H1 (cell line): ENCODE measurements around the gene EXD3. TPM values are rescaled to one million over a fixed set of nuclear protein-coding genes. Genes with fewer than 3 reads are reported as not detected.

Source experiments
- ASH2L ChIP-seq: fragments of 200-600, 300-600 bp; sonication (generic); IDR thresholded peaks from one replicate; pipeline ENCODE4 v1.7.1; 2017; ENCODE audit warnings: low read length
- CBX5 ChIP-seq: fragments of 300-800, 300-1000 bp; sonication (generic); IDR thresholded peaks from 2 replicates; pipeline ENCODE4 v1.7.1; 2016; ENCODE audit warnings: antibody characterized with exemption, low read length, low read depth
- CHD2 ChIP-seq: IDR thresholded peaks from 2 replicates; pipeline ENCODE4 v1.6.1; 2012; ENCODE audit warnings: low read length, improper control_type of control experiment
- EGR1 ChIP-seq: IDR thresholded peaks from 2 replicates; pipeline ENCODE4 v1.6.1; 2011; ENCODE audit warnings: low read depth, low read length, borderline replicate concordance
- GTF2F1 ChIP-seq: IDR thresholded peaks from 2 replicates; pipeline ENCODE4 v1.6.1; 2012; ENCODE audit warnings: low read depth, low read length, improper control_type of control experiment, borderline replicate concordance
- HDAC2 ChIP-seq, 2 experiments: fragments of 300-600 bp in 1 of 2; sonication (generic) in 1 of 2; IDR thresholded peaks; 2 replicates each; pipeline ENCODE4 v1.6.1; 2011 to 2012; ENCODE audit warnings: low read depth in 2 of 2, low read length in 2 of 2, mild to moderate bottlenecking in 2 of 2, moderate library complexity in 2 of 2, borderline replicate concordance in 1 of 2, inconsistent platforms in 1 of 2
- SP1 ChIP-seq: IDR thresholded peaks from 2 replicates; pipeline ENCODE4 v1.6.1; 2011; ENCODE audit warnings: low read depth, low read length
- SP2 ChIP-seq: IDR thresholded peaks from 2 replicates; pipeline ENCODE4 v1.6.1; 2012; ENCODE audit warnings: mild to moderate bottlenecking, low read length, inconsistent platforms
- polyA plus RNA-seq, 7 experiments: library from polyadenylated mRNA; depleted of rRNA in 3 of 7; stranded (reverse) in 5 of 7; unstranded in 2 of 7; fragments of >200 nt in 5 of 7; fragments of 200-250 nt in 2 of 7; gene quantifications; 1 replicate in 5 of 7; 2 replicates in 1 of 7; 4 replicates in 1 of 7; pipeline versions ENCODE4 v1.2.1 to v1.2.3, GENCODE V29; 2011 to 2013; ENCODE audit warnings: missing spikeins in 2 of 7, mixed read lengths in 2 of 7
- total RNA-seq: library from RNA; stranded (reverse); fragmentation: NEBNext Ultra II Directional; extraction: Animal tissue kit (Norgen Biotek cat#: 25700); gene quantifications from 2 replicates; pipeline ENCODE4 v1.2.1, GENCODE V29; 2021
- TF ChIP-seq, protein P1 (sequence below): fragments of 300-600 bp; sonication (generic); IDR thresholded peaks from 2 replicates; pipeline ENCODE4 v1.7.1; 2012; ENCODE audit warnings: low read length, moderate library complexity, mild to moderate bottlenecking, inconsistent platforms; ENCODE audit not compliant: insufficient replicate concordance
- TF ChIP-seq, protein P2 (sequence below): IDR thresholded peaks from 2 replicates; pipeline ENCODE4 v1.6.1; 2012; ENCODE audit warnings: low read length, inconsistent platforms

The EXD3 gene
- total and polyA plus RNA-seq, 2 of the 8 experiments (the other 6 are each of a cell fraction or from before 2014, with no cell fraction given), result 7.2 to 9.4 TPM

DNA sequence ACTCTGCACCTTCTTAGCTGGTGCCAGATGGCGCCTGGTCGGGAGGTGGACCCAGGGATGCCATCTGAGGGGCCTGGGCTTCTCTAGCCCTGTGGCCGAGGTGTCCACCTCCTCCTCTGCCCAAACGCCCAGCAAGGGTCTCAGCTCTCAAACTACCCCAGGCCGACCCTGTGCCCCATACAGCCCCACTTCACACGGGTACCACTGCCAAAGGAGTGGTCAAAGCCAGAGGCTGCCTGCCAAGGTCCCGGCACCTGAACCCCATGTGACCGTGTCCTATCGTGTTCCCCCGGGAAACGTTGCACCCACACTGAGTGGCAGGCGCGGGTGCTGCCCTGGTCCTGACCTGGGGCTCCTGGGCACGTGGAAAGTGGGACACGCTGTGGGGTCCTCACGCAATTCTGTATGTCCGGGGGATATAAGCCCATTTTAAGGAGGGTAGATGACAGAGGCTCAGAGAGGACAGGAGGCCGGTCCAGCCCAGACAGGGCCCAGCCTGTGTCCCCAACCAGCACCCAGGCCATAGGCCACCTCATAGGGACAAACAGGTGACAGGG, 16.3 kb upstream of the EXD3 start (continued):
- TF ChIP-seq, protein P1, sequence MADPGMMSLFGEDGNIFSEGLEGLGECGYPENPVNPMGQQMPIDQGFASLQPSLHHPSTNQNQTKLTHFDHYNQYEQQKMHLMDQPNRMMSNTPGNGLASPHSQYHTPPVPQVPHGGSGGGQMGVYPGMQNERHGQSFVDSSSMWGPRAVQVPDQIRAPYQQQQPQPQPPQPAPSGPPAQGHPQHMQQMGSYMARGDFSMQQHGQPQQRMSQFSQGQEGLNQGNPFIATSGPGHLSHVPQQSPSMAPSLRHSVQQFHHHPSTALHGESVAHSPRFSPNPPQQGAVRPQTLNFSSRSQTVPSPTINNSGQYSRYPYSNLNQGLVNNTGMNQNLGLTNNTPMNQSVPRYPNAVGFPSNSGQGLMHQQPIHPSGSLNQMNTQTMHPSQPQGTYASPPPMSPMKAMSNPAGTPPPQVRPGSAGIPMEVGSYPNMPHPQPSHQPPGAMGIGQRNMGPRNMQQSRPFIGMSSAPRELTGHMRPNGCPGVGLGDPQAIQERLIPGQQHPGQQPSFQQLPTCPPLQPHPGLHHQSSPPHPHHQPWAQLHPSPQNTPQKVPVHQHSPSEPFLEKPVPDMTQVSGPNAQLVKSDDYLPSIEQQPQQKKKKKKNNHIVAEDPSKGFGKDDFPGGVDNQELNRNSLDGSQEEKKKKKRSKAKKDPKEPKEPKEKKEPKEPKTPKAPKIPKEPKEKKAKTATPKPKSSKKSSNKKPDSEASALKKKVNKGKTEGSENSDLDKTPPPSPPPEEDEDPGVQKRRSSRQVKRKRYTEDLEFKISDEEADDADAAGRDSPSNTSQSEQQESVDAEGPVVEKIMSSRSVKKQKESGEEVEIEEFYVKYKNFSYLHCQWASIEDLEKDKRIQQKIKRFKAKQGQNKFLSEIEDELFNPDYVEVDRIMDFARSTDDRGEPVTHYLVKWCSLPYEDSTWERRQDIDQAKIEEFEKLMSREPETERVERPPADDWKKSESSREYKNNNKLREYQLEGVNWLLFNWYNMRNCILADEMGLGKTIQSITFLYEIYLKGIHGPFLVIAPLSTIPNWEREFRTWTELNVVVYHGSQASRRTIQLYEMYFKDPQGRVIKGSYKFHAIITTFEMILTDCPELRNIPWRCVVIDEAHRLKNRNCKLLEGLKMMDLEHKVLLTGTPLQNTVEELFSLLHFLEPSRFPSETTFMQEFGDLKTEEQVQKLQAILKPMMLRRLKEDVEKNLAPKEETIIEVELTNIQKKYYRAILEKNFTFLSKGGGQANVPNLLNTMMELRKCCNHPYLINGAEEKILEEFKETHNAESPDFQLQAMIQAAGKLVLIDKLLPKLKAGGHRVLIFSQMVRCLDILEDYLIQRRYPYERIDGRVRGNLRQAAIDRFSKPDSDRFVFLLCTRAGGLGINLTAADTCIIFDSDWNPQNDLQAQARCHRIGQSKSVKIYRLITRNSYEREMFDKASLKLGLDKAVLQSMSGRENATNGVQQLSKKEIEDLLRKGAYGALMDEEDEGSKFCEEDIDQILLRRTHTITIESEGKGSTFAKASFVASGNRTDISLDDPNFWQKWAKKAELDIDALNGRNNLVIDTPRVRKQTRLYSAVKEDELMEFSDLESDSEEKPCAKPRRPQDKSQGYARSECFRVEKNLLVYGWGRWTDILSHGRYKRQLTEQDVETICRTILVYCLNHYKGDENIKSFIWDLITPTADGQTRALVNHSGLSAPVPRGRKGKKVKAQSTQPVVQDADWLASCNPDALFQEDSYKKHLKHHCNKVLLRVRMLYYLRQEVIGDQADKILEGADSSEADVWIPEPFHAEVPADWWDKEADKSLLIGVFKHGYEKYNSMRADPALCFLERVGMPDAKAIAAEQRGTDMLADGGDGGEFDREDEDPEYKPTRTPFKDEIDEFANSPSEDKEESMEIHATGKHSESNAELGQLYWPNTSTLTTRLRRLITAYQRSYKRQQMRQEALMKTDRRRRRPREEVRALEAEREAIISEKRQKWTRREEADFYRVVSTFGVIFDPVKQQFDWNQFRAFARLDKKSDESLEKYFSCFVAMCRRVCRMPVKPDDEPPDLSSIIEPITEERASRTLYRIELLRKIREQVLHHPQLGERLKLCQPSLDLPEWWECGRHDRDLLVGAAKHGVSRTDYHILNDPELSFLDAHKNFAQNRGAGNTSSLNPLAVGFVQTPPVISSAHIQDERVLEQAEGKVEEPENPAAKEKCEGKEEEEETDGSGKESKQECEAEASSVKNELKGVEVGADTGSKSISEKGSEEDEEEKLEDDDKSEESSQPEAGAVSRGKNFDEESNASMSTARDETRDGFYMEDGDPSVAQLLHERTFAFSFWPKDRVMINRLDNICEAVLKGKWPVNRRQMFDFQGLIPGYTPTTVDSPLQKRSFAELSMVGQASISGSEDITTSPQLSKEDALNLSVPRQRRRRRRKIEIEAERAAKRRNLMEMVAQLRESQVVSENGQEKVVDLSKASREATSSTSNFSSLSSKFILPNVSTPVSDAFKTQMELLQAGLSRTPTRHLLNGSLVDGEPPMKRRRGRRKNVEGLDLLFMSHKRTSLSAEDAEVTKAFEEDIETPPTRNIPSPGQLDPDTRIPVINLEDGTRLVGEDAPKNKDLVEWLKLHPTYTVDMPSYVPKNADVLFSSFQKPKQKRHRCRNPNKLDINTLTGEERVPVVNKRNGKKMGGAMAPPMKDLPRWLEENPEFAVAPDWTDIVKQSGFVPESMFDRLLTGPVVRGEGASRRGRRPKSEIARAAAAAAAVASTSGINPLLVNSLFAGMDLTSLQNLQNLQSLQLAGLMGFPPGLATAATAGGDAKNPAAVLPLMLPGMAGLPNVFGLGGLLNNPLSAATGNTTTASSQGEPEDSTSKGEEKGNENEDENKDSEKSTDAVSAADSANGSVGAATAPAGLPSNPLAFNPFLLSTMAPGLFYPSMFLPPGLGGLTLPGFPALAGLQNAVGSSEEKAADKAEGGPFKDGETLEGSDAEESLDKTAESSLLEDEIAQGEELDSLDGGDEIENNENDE, result no peak
- TF ChIP-seq SP2 (no peak), GTF2F1 (no peak), SP1 (no peak), HDAC2 (IDR thresholded peaks at IDR 0.05; ENCODE audit: borderline replicate concordance in 1 of 2, low read depth in 2 of 2, low read length in 2 of 2) (no peak), EGR1 (no peak), CBX5 (no peak), CHD2 (no peak), ASH2L (no peak)
- TF ChIP-seq, protein P2, sequence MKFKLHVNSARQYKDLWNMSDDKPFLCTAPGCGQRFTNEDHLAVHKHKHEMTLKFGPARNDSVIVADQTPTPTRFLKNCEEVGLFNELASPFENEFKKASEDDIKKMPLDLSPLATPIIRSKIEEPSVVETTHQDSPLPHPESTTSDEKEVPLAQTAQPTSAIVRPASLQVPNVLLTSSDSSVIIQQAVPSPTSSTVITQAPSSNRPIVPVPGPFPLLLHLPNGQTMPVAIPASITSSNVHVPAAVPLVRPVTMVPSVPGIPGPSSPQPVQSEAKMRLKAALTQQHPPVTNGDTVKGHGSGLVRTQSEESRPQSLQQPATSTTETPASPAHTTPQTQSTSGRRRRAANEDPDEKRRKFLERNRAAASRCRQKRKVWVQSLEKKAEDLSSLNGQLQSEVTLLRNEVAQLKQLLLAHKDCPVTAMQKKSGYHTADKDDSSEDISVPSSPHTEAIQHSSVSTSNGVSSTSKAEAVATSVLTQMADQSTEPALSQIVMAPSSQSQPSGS, result no peak
